Activated effector memory CD4-positive, alpha-beta T cell treated with Interleukin-2 at 50 U/mL for 16 hours (primary cell): ENCODE measurements around the gene PLOD3.

ENCODE experiments used
- DNase-seq: peaks from one replicate; pipeline ENCODE4 v3.0.0-alpha.2; 2020

PLOD3 gene

DNA sequence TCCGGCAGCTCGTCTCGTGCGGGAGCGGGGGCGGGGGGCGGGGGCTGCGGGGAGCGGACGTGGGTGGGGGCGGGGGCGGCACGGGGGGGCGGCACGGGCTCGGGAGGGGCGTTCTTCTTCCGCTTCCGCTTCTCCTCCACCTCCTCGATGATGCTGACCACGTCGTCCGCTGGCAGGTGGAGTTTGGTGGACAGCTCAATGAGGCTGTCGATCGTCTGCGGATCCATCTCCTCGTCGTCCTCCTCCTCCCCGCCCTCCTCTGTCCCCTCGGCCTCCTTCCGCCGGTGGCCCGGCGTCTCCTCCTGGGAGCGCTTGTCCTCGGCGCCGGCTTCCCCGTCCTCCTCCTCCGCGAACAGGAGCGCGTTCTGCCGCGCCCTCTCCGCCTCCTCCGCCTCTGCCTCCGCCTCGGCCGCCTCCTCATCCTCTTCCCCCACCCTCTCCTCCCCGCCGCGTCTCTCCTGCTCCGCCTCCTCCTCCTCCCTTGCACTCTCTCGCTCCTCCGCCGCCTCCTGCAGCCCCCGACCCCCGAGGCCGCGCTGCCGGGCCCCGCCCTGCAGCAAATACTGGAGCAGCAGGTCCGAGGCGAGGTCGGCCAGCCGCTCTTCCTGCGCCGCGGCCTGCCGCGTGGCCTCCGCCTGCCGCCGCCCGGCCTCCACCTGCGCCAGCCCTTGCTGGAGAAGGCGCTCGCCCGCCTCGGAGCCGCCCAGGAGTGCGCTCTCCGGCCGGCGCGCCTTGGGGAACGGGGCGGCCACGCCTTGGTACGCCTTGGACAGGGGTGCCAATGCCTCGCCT is 53.9 kb downstream of the PLOD3 start:
- DNase-seq, result no peak

DNA sequence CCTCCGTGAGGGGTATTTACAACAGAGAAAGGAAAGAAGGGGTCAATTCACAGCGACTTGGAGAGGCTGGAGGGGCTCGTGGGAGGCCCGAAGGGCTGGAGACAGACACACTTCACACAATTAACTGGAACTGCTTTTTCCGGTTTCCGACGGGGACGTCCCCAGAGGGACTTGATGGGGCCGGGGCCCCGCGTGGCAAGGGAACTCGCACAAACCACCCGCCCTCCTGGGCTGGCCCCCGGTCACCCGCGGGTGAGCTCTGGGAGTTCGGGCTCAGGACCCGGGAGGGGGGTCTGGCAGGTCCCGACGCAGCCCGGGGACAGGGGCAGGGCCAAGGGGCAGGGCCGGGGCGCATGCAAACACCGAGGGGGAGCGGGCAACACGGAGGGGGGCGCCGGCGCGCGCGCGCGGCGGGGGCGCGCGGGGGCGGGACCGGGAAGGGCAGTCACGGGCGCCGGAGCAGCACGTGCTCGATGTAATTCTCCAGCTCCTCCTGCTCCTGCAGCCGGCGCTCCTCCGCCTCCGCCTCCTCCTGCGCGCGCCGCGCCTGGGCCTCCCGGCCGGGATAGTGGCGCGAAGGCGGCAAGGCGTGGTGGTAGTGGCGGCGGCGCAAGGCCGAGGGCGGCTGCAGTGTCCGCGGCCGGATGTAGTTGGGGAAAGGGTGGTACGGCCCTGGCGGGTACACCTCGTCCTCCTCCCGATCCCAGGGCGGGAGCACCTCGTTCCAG is 54.7 kb downstream of the PLOD3 start:
- no peak for DNase-seq

GRCh38 chr7:101161692-101162471 is 55.5 kb downstream of the PLOD3 start:
- DNase-seq, result no peak

- no peak for DNase-seq
These were observed 56.5 kb downstream of the PLOD3 start for GRCh38 chr7:101160910-101161309.

DNA sequence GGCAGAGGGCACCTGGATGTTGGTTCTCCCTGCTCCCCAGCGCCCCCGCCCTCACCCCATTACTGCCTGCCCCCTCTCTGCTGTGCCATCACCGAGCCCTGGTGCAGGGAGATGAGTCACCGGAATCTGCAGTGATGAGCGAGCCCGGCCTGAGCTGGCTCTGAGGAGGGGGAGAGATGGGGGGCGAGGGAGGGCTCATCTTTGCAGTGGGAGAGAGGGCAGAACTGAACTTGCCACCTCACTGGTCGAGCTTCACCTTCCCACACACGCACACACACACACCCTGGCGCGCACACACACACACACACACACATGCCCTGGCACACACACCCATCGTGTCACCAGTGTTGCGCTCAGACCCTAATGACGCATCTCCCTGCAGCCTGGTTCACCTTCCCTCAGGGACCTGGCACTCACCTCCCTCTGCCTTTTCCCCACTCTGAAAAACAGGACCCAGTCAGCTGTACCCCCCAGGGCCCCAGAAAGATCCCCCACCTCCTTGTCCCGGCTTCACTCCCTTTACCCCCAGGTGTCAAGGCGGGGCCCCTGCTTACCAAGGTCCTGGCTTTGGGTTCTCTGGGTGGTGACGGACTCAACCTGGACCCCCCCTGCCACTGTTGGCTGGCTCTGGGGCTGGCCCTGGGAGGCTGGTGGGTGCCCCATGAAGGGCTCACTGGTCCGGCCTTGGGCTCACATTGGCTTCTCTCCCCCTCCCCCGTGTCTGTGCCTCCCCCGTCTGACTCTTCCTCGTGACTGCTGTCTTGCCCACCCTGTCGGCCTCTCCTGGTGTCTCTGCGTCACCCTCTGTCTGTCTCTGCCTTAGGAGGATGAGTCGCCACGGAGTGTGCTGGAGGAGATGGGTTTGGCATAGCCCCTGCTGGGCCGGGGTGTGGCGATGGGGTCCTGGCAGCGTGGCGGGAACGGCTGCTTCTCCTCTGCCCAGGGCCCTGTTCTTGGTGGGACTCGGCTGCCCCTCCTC is 57.4 kb downstream of the PLOD3 start:
- DNase-seq, result no peak

- DNase-seq, result no peak
These were observed 60.4 kb downstream of the PLOD3 start for GRCh38 chr7:101156866-101157589.

- DNase-seq, result no peak
These were observed 61.1 kb downstream of the PLOD3 start for GRCh38 chr7:101156277-101156676.
